ENCODE results near the gene SLAMF7. TPM values are rescaled to one million over a fixed set of nuclear protein-coding genes. Genes with fewer than 3 reads are reported as not detected.

Gene SLAMF7
- total RNA-seq, 1 donor, result not detected

GRCh38 chr1:160744199-160744851 lies 5.3 kb downstream of the SLAMF7 start:
- Histone ChIP-seq H3K9me3 (ENCODE audit: low read depth, low read length) (no peaks in the 10 kb centered on the region), H3K4me2 (ENCODE audit: insufficient read depth, low read length) (no peak overlapping the region), H3K4me1 (ENCODE audit: insufficient read depth, low read length) (no peaks in the 10 kb centered on the region), H3K27me3 (ENCODE audit: insufficient read depth, low read length) (no peaks in the 10 kb centered on the region), H2AFZ (ENCODE audit: low read length) (no peak overlapping the region), H4K20me1 (ENCODE audit: insufficient read depth, low read length) (no peaks in the 10 kb centered on the region), H3K27ac (ENCODE audit: low read depth, low read length) (no peak overlapping the region), H3K36me3 (ENCODE audit: insufficient read depth, low read length) (no peaks in the 10 kb centered on the region), H3K79me2 (ENCODE audit: insufficient read depth, low read length) (no peaks in the 10 kb centered on the region), H3K4me3 (ENCODE audit: insufficient read depth, low read length) (no peak overlapping the region)
- no peak for DNase-seq (ENCODE audit: insufficient read length, low spot score, missing footprints)
- no peak for TF ChIP-seq CTCF (IDR thresholded peaks at IDR 0.05; ENCODE audit: extremely low read depth, low read depth, low read length)

- no peak for TF ChIP-seq CTCF (IDR thresholded peaks at IDR 0.05; ENCODE audit: extremely low read depth, low read depth, low read length)
Measured at GRCh38 chr1:160744852-160745520, 5.9 kb downstream of the SLAMF7 start.

GRCh38 chr1:160745551-160745950 lies 6.5 kb downstream of the SLAMF7 start:
- Histone ChIP-seq H2AFZ (ENCODE audit: low read length) (no peak overlapping the region), H3K36me3 (ENCODE audit: insufficient read depth, low read length) (no peaks in the 10 kb centered on the region), H3K4me3 (ENCODE audit: insufficient read depth, low read length) (no peak overlapping the region), H4K20me1 (ENCODE audit: insufficient read depth, low read length) (no peaks in the 10 kb centered on the region), H3K4me2 (ENCODE audit: insufficient read depth, low read length) (no peak overlapping the region), H3K79me2 (ENCODE audit: insufficient read depth, low read length) (no peaks in the 10 kb centered on the region), H3K4me1 (ENCODE audit: insufficient read depth, low read length) (no peaks in the 10 kb centered on the region), H3K9me3 (ENCODE audit: low read depth, low read length) (no peaks in the 10 kb centered on the region), H3K27me3 (ENCODE audit: insufficient read depth, low read length) (no peaks in the 10 kb centered on the region), H3K27ac (ENCODE audit: low read depth, low read length) (no peak overlapping the region)
- DNase-seq (ENCODE audit: insufficient read length, low spot score, missing footprints), result no peak
- no peak for TF ChIP-seq CTCF (IDR thresholded peaks at IDR 0.05; ENCODE audit: extremely low read depth, low read depth, low read length)

More at GRCh38 chr1:160744852-160745520, 5.9 kb downstream of the SLAMF7 start:
- Histone ChIP-seq H3K27ac (ENCODE audit: low read depth, low read length) (no peak overlapping the region), H3K27me3 (ENCODE audit: insufficient read depth, low read length) (no peaks in the 10 kb centered on the region), H4K20me1 (ENCODE audit: insufficient read depth, low read length) (no peaks in the 10 kb centered on the region), H3K4me1 (ENCODE audit: insufficient read depth, low read length) (no peaks in the 10 kb centered on the region), H3K4me2 (ENCODE audit: insufficient read depth, low read length) (no peak overlapping the region), H3K79me2 (ENCODE audit: insufficient read depth, low read length) (no peaks in the 10 kb centered on the region), H2AFZ (ENCODE audit: low read length) (no peak overlapping the region), H3K36me3 (ENCODE audit: insufficient read depth, low read length) (no peaks in the 10 kb centered on the region), H3K9me3 (ENCODE audit: low read depth, low read length) (no peaks in the 10 kb centered on the region), H3K4me3 (ENCODE audit: insufficient read depth, low read length) (no peak overlapping the region)
- no peak for DNase-seq (ENCODE audit: insufficient read length, low spot score, missing footprints)

GRCh38 chr1:160746836-160747500 lies 7.9 kb downstream of the SLAMF7 start:
- no peak overlapping the region for H3K27ac ChIP-seq (ENCODE audit: low read depth, low read length)
- no peak for TF ChIP-seq CTCF (IDR thresholded peaks at IDR 0.05; ENCODE audit: extremely low read depth, low read depth, low read length)
- no peak overlapping the region for H3K4me2 ChIP-seq (ENCODE audit: insufficient read depth, low read length)
- no peak for DNase-seq (ENCODE audit: insufficient read length, low spot score, missing footprints)
- no peaks in the 10 kb centered on the region for H3K36me3 ChIP-seq (ENCODE audit: insufficient read depth, low read length)
- H3K79me2 ChIP-seq (ENCODE audit: insufficient read depth, low read length), result no peaks in the 10 kb centered on the region
- no peaks in the 10 kb centered on the region for H3K9me3 ChIP-seq (ENCODE audit: low read depth, low read length)
- no peak overlapping the region for H3K4me3 ChIP-seq (ENCODE audit: insufficient read depth, low read length)
- no peaks in the 10 kb centered on the region for H3K4me1 ChIP-seq (ENCODE audit: insufficient read depth, low read length)
- H3K27me3 ChIP-seq (ENCODE audit: insufficient read depth, low read length), result no peaks in the 10 kb centered on the region
- no peak overlapping the region for H2AFZ ChIP-seq (ENCODE audit: low read length)
- no peaks in the 10 kb centered on the region for H4K20me1 ChIP-seq (ENCODE audit: insufficient read depth, low read length)
